Parathyroid adenoma (tissue), 2 donors: ENCODE measurements around the gene RAB4B.

Experiments
- H2AFZ ChIP-seq: fragments of 300-600 bp; sonication (generic); one replicate; pipeline ENCODE4 v1.7.0; 2017; ENCODE audit warnings: antibody characterized with exemption, mild to moderate bottlenecking
- H3K27ac ChIP-seq: fragments of 300-600 bp; sonication (generic); one replicate; pipeline ENCODE4 v1.7.0; 2017
- H3K27me3 ChIP-seq: fragments of 300-600 bp; sonication (generic); one replicate; pipeline ENCODE4 v1.7.0; 2017; ENCODE audit warnings: low read length; ENCODE audit not compliant: control insufficient read depth, insufficient read depth
- H3K36me3 ChIP-seq: fragments of 300-600 bp; sonication (generic); one replicate; pipeline ENCODE4 v1.7.0; 2017; ENCODE audit warnings: low read length; ENCODE audit not compliant: control insufficient read depth, insufficient read depth
- H3K4me1 ChIP-seq: fragments of 300-600 bp; sonication (generic); one replicate; pipeline ENCODE4 v1.7.0; 2017; ENCODE audit warnings: control low read depth
- H3K4me2 ChIP-seq: fragments of 300-600 bp; sonication (generic); one replicate; pipeline ENCODE4 v1.7.0; 2017; ENCODE audit warnings: low read length
- H3K4me3 ChIP-seq: fragments of 300-600 bp; sonication (generic); one replicate; pipeline ENCODE4 v1.7.0; 2017; ENCODE audit warnings: low read depth, low read length
- H3K79me2 ChIP-seq: fragments of 300-600 bp; sonication (generic); one replicate; pipeline ENCODE4 v1.7.0; 2017; ENCODE audit warnings: control low read depth
- H3K9ac ChIP-seq: fragments of 300-600 bp; sonication (generic); one replicate; pipeline ENCODE4 v1.7.0; 2017; ENCODE audit warnings: mild to moderate bottlenecking
- H3K9me3 ChIP-seq: fragments of 300-600 bp; sonication (generic); one replicate; pipeline ENCODE4 v1.7.0; 2017; ENCODE audit warnings: low read length; ENCODE audit not compliant: control insufficient read depth
- CTCF ChIP-seq: fragments of 300-600 bp; sonication (generic); IDR thresholded peaks from one replicate; pipeline ENCODE4 v1.7.0; 2017; ENCODE audit warnings: antibody characterized with exemption, mild to moderate bottlenecking
- donor health status: primary hyperparathyroidism.

Gene RAB4B

GRCh38 chr19:40740747-40741146, 37.3 kb upstream of the RAB4B start:
- no peaks in the 10 kb centered on the region for H3K27me3 ChIP-seq
- no peak overlapping the region for H3K4me3 ChIP-seq

GRCh38 chr19:40741527-40742390, 36.3 kb upstream of the RAB4B start:
- Histone ChIP-seq H3K4me2 (no peak overlapping the region), H3K9me3 (no peaks in the 10 kb centered on the region), H3K27ac (no peak overlapping the region), H3K4me3 (no peak overlapping the region), H3K36me3 (no peaks in the 10 kb centered on the region), H3K79me2 (no peaks in the 10 kb centered on the region), H2AFZ (no peak overlapping the region), H3K4me1 (peaks cover 2% of the 10 kb centered on the region), H3K27me3 (no peaks in the 10 kb centered on the region), H3K9ac (no peak overlapping the region)
- no peak for TF ChIP-seq CTCF

More at GRCh38 chr19:40740747-40741146, 37.3 kb upstream of the RAB4B start:
- Histone ChIP-seq H3K36me3 (no peaks in the 10 kb centered on the region), H3K4me2 (no peak overlapping the region), H3K9ac (no peak overlapping the region), H3K9me3 (no peaks in the 10 kb centered on the region), H3K79me2 (no peaks in the 10 kb centered on the region), H3K4me1 (peaks cover 2% of the 10 kb centered on the region), H2AFZ (no peak overlapping the region), H3K27ac (no peak overlapping the region)
- no peak for TF ChIP-seq CTCF

- no peak overlapping the region for H3K9ac ChIP-seq
- H2AFZ ChIP-seq = no peak overlapping the region
- no peak for TF ChIP-seq CTCF
- H3K27ac ChIP-seq = no peak overlapping the region
- no peak overlapping the region for H3K4me2 ChIP-seq
- no peaks in the 10 kb centered on the region for H3K36me3 ChIP-seq
- H3K79me2 ChIP-seq = no peaks in the 10 kb centered on the region
- no peak overlapping the region for H3K4me3 ChIP-seq
- no peaks in the 10 kb centered on the region for H3K9me3 ChIP-seq
- H3K27me3 ChIP-seq = no peaks in the 10 kb centered on the region
- peaks cover 2% of the 10 kb centered on the region for H3K4me1 ChIP-seq
Measured at GRCh38 chr19:40742477-40742876, 35.6 kb upstream of the RAB4B start.

- Histone ChIP-seq H3K9ac (no peak overlapping the region), H3K79me2 (no peaks in the 10 kb centered on the region), H2AFZ (no peak overlapping the region), H3K27me3 (no peaks in the 10 kb centered on the region), H3K4me3 (no peak overlapping the region), H3K27ac (no peak overlapping the region), H3K9me3 (no peaks in the 10 kb centered on the region), H3K36me3 (no peaks in the 10 kb centered on the region), H3K4me2 (no peak overlapping the region), H3K4me1 (peaks cover 2% of the 10 kb centered on the region)
- TF ChIP-seq CTCF = no peak
Measured at GRCh38 chr19:40742886-40743285, 35.2 kb upstream of the RAB4B start.

- no peak overlapping the region for H3K27ac ChIP-seq
- H3K4me2 ChIP-seq = no peak overlapping the region
- no peak overlapping the region for H2AFZ ChIP-seq
- H3K9me3 ChIP-seq = no peaks in the 10 kb centered on the region
- peaks cover 2% of the 10 kb centered on the region for H3K4me1 ChIP-seq
- no peak for TF ChIP-seq CTCF
- no peaks in the 10 kb centered on the region for H3K79me2 ChIP-seq
- no peak overlapping the region for H3K4me3 ChIP-seq
- H3K27me3 ChIP-seq = no peaks in the 10 kb centered on the region
- no peaks in the 10 kb centered on the region for H3K36me3 ChIP-seq
- no peak overlapping the region for H3K9ac ChIP-seq
Measured at GRCh38 chr19:40743926-40744325, 34.1 kb upstream of the RAB4B start.
